Measurements from ENCODE around the gene MRPS5. TPM values are rescaled to one million over a fixed set of nuclear protein-coding genes. Genes with fewer than 3 reads are reported as not detected.

MRPS5 gene
- total and polyA plus RNA-seq, 5 donors from 2014 or later, result 31.2 to 46.4 (median 41.5) TPM

DNA sequence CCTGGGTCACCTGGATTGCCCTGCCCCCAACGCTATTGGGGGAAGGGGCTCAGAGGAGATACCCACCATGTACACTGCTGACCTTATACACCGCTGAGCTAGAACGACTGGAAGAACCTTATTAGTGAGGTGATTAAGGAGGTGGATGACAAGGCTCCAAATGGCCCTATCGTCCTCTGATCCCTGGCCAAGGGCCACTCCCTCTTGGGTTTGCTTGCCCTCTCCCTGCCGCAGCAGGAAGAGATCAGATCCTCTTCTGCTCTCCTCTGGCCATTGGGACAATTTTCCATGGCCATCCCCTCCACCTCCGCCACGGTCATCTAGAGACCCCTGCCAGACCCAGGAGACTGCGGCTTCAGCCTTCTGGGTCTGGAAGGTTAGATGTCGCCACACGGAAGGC lies 36.8 kb upstream of the MRPS5 start:
- H3K9me3 Mint-ChIP-seq, result peaks cover 0 to 25% (median 3%) of the 10 kb centered on the region in 7 donors
- peaks cover 0 to 28% (median 5%) of the 10 kb centered on the region in 4 donors for H3K4me1 Mint-ChIP-seq
- H3K9me3 ChIP-seq (ENCODE audit: control insufficient read depth in 2 of 2, low read length in 2 of 2), result peaks cover 8 to 19% of the 10 kb centered on the region in 2 experiments
- H3K36me3 ChIP-seq (ENCODE audit: control insufficient read depth, insufficient read depth, low read length), result peaks cover 27% of the 10 kb centered on the region
- H3K27me3 ChIP-seq (ENCODE audit: control insufficient read depth, insufficient read depth, low read length), result no peaks in the 10 kb centered on the region
- no peak overlapping the region for H3K27ac ChIP-seq (ENCODE audit: insufficient read depth, low read length, poor library complexity, severe bottlenecking)
- peaks cover 4% of the 10 kb centered on the region for H3K27me3 Mint-ChIP-seq
- peak overlapping the region; percentile 83 to 87 (median 86) for H3K4me3 Mint-ChIP-seq
- peaks cover 34% of the 10 kb centered on the region for H3K36me3 Mint-ChIP-seq
- DNase-seq (no peak), ATAC-seq (ENCODE audit: low read depth in 2 of 2) (no peak)
- peak overlapping the region in 1 of 3 donors; percentile 17 for H3K27ac Mint-ChIP-seq
- peaks cover 14% of the 10 kb centered on the region for H3K4me1 ChIP-seq (ENCODE audit: control insufficient read depth, insufficient read depth, low read length, poor library complexity, severe bottlenecking)
- peak overlapping the region; percentile 37 for H3K4me3 ChIP-seq (ENCODE audit: low read depth, low read length)

DNA sequence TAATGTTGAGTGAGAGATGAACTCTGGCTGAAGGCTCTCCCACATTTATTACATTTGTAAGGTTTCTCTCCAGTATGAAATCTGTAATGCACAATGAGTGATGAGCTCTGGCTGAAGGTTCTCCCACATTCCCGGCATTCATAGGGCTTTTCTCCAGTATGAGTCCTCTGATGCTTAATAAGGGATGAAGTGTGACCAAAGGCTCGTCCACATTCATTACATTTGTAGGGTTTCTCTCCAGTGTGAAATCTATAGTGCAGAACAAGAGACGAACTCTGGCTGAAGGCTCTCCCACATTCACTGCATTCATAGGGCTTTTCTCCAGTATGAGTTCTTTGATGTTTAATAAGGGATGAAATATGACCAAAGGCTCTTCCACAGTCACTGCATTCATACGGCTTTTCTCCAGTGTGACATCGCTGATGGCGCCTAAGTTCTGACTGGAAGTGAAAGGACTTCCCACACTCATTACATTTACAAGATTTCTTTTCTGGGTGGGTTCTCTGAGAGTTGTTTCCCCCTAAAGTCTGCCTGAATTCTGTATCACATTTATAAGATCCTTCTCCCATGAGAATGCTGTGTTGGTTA lies 27.9 kb upstream of the MRPS5 start:
- Mint-ChIP-seq H3K4me1 (no peaks in the 10 kb centered on the region), H3K27ac (no peak overlapping the region), H3K9me3 (peaks cover 5 to 80% (median 38%) of the 10 kb centered on the region in 7 donors), H3K4me3 (no peak overlapping the region), H3K27me3 (no peaks in the 10 kb centered on the region), H3K36me3 (peaks cover 64% of the 10 kb centered on the region)
- no peak for ATAC-seq (ENCODE audit: low read depth in 2 of 2)
- Histone ChIP-seq H3K4me3 (ENCODE audit: low read depth, low read length) (no peak overlapping the region), H3K27ac (ENCODE audit: insufficient read depth, low read length, poor library complexity, severe bottlenecking) (no peak overlapping the region), H3K36me3 (ENCODE audit: control insufficient read depth, insufficient read depth, low read length) (peaks cover 46% of the 10 kb centered on the region), H3K27me3 (ENCODE audit: control insufficient read depth, insufficient read depth, low read length) (no peaks in the 10 kb centered on the region), H3K4me1 (ENCODE audit: control insufficient read depth, insufficient read depth, low read length, poor library complexity, severe bottlenecking) (no peaks in the 10 kb centered on the region), H3K9me3 (ENCODE audit: control insufficient read depth in 2 of 2, low read length in 2 of 2) (peaks cover 79 to 99% of the 10 kb centered on the region in 2 experiments)
- no peak for DNase-seq

DNA sequence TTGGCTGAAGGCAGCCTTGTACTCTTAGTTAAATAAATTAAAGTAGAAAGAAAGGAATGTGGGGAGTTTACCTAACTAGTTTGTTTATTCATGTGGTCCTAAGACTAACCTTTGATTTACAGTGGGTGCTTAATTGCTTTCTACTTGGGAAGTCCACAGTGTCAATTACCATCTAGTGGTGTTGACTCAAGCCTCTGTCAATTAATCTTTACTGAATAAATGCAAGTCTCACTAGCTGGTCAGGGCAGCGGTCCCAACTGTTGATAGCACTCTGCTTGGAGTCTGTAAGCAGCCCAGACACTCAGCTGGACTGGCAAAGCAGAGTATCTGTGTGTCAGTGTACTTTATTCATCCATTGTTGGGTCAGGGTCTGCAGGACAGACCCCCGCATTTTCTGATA lies 22.2 kb upstream of the MRPS5 start:
- H3K9me3 ChIP-seq (ENCODE audit: control insufficient read depth in 2 of 2, low read length in 2 of 2), result peaks cover 69 to 95% of the 10 kb centered on the region in 2 experiments
- ATAC-seq (ENCODE audit: low read depth in 2 of 2) (no peak), DNase-seq (no peak)
- no peaks in the 10 kb centered on the region for H3K36me3 ChIP-seq (ENCODE audit: control insufficient read depth, insufficient read depth, low read length)
- H3K27me3 ChIP-seq (ENCODE audit: control insufficient read depth, insufficient read depth, low read length), result no peaks in the 10 kb centered on the region
- no peak overlapping the region for H3K4me3 Mint-ChIP-seq
- no peak overlapping the region for H3K27ac ChIP-seq (ENCODE audit: insufficient read depth, low read length, poor library complexity, severe bottlenecking)
- peaks cover 5 to 77% (median 36%) of the 10 kb centered on the region in 7 donors for H3K9me3 Mint-ChIP-seq
- no peaks in the 10 kb centered on the region for H3K4me1 ChIP-seq (ENCODE audit: control insufficient read depth, insufficient read depth, low read length, poor library complexity, severe bottlenecking)
- peaks cover 28% of the 10 kb centered on the region for H3K36me3 Mint-ChIP-seq
- no peak overlapping the region for H3K4me3 ChIP-seq (ENCODE audit: low read depth, low read length)
- no peaks in the 10 kb centered on the region for H3K4me1 Mint-ChIP-seq
- H3K27me3 Mint-ChIP-seq, result no peaks in the 10 kb centered on the region
- no peak overlapping the region for H3K27ac Mint-ChIP-seq

DNA sequence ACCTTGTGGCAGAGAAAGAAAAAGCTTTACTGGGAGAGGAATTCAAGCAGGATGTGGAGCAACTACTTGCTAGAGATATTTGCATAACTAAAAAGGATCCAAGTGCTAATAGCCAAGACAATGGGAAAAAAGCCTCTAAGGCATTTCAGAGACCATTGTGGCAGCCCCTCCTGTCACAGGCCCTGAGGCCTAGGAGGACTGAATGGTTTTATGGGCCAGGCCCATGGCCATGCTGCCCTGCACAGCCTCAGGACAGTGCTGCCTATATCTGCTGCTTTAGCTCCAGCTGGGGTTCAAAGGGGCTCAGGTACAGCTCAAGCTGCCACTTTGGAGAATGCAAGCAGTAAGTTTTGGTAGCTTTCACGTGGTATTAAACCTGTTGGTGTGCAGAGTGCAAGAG lies 17.1 kb upstream of the MRPS5 start:
- peaks cover 8 to 54% (median 26%) of the 10 kb centered on the region in 7 donors for H3K9me3 Mint-ChIP-seq
- H3K4me3 ChIP-seq (ENCODE audit: low read depth, low read length), result no peak overlapping the region
- H3K27me3 ChIP-seq (ENCODE audit: control insufficient read depth, insufficient read depth, low read length), result no peaks in the 10 kb centered on the region
- peaks cover 4% of the 10 kb centered on the region for H3K27me3 Mint-ChIP-seq
- DNase-seq (no peak), ATAC-seq (ENCODE audit: low read depth in 2 of 2) (no peak)
- no peaks in the 10 kb centered on the region for H3K4me1 ChIP-seq (ENCODE audit: control insufficient read depth, insufficient read depth, low read length, poor library complexity, severe bottlenecking)
- no peak overlapping the region for H3K27ac Mint-ChIP-seq
- H3K4me1 Mint-ChIP-seq, result no peaks in the 10 kb centered on the region
- H3K4me3 Mint-ChIP-seq, result no peak overlapping the region
- H3K9me3 ChIP-seq (ENCODE audit: control insufficient read depth in 2 of 2, low read length in 2 of 2), result peaks cover 35 to 53% of the 10 kb centered on the region in 2 experiments
- H3K27ac ChIP-seq (ENCODE audit: insufficient read depth, low read length, poor library complexity, severe bottlenecking), result no peak overlapping the region
- peaks cover 18% of the 10 kb centered on the region for H3K36me3 Mint-ChIP-seq
- H3K36me3 ChIP-seq (ENCODE audit: control insufficient read depth, insufficient read depth, low read length), result no peaks in the 10 kb centered on the region

DNA sequence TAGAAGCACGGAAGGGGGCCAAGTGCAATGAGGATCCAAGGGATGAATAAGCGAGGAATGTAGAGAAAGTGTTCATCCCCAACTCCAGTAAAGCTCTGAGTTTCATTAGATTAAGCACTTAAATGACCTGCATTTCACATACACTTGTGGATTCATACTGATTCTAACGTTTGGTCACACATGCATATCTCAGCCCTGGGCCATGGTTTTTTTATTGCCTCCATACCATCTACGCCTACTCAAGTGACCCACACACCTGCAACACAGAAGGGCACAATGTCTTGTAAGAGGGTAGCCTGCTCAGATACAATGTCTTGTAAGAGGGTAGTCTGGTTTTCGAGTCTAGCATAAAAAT lies 566 bp upstream of the MRPS5 start:
- Histone ChIP-seq H3K27ac (ENCODE audit: insufficient read depth, low read length, poor library complexity, severe bottlenecking) (peak overlapping the region; percentile 76), H3K9me3 (ENCODE audit: control insufficient read depth in 2 of 2, low read length in 2 of 2) (no peaks in the 10 kb centered on the region), H3K27me3 (ENCODE audit: control insufficient read depth, insufficient read depth, low read length) (no peaks in the 10 kb centered on the region), H3K36me3 (ENCODE audit: control insufficient read depth, insufficient read depth, low read length) (peaks cover 8% of the 10 kb centered on the region), H3K4me3 (ENCODE audit: low read depth, low read length) (peak overlapping the region; percentile 86), H3K4me1 (ENCODE audit: control insufficient read depth, insufficient read depth, low read length, poor library complexity, severe bottlenecking) (peaks cover 31% of the 10 kb centered on the region)
- Mint-ChIP-seq H3K9me3 (peaks cover 0 to 1% (median 0%) of the 10 kb centered on the region in 7 donors), H3K4me3 (peak overlapping the region; percentile 94 to 100 (median 96)), H3K27ac (peak overlapping the region; percentile 33 to 89 (median 82)), H3K27me3 (peaks cover under 1% of the 10 kb centered on the region), H3K36me3 (peaks cover 2% of the 10 kb centered on the region), H3K4me1 (peaks cover 30 to 49% (median 38%) of the 10 kb centered on the region in 4 donors)
- ATAC-seq (ENCODE audit: low read depth in 2 of 2) (no peak), DNase-seq (no peak)

DNA sequence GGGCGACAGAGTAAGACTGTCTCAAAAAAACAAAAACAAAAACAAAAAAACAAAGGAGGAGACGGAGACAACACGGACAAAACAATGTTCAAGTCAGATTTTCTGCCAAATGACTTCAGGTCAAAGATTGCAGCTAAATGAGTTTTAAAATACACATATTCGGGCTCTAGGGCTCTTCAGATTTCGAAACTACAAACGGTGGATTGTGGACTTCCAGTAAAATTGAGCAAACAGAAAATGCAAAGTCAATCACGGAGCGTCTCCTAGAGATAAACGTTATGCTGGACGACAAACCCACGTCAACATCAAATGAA lies 558 bp downstream of the MRPS5 start:
- H3K4me3 Mint-ChIP-seq, result peak overlapping the region; percentile 96 to 100 (median 98)
- peaks cover 3% of the 10 kb centered on the region for H3K36me3 Mint-ChIP-seq
- H3K4me1 Mint-ChIP-seq, result peaks cover 32 to 50% (median 38%) of the 10 kb centered on the region in 4 donors
- Histone ChIP-seq H3K27me3 (ENCODE audit: control insufficient read depth, insufficient read depth, low read length) (no peaks in the 10 kb centered on the region), H3K9me3 (ENCODE audit: control insufficient read depth in 2 of 2, low read length in 2 of 2) (no peaks in the 10 kb centered on the region), H3K4me1 (ENCODE audit: control insufficient read depth, insufficient read depth, low read length, poor library complexity, severe bottlenecking) (peaks cover 31% of the 10 kb centered on the region), H3K27ac (ENCODE audit: insufficient read depth, low read length, poor library complexity, severe bottlenecking) (peak overlapping the region; percentile 76), H3K4me3 (ENCODE audit: low read depth, low read length) (peak overlapping the region; percentile 97), H3K36me3 (ENCODE audit: control insufficient read depth, insufficient read depth, low read length) (peaks cover 12% of the 10 kb centered on the region)
- no peaks in the 10 kb centered on the region for H3K27me3 Mint-ChIP-seq
- ATAC-seq (ENCODE audit: low read depth in 2 of 2) (no peak), DNase-seq (peak in 1 of 3 donors; percentile 5)
- H3K27ac Mint-ChIP-seq, result peak overlapping the region; percentile 93 to 96 (median 95)
- no peaks in the 10 kb centered on the region for H3K9me3 Mint-ChIP-seq

DNA sequence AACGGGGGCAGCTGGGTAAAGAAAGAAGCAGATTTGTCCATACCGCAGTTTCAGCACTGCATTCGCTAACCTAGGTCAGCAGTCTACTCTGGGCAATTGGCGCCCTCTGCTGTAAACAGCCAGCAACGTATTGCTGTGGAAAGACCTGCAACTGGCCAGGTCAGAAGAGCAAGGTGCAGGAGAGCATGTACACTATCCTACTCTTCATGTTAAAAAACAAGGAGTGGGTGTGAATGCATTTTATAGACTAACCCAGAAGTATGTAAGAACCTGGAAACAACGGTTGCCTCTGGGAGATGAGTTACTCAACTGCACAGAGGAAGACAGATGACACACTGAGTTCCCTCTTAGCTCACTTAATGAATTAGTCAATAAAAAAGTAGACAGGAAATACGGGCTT lies 6.2 kb downstream of the MRPS5 start:
- Mint-ChIP-seq H3K36me3 (peaks cover 6% of the 10 kb centered on the region), H3K4me1 (peaks cover 36 to 45% (median 40%) of the 10 kb centered on the region in 4 donors), H3K27me3 (no peaks in the 10 kb centered on the region), H3K9me3 (no peaks in the 10 kb centered on the region), H3K4me3 (peak overlapping the region in 2 of 4 donors; percentile 44 to 74), H3K27ac (peak overlapping the region in 1 of 3 donors; percentile 67)
- Histone ChIP-seq H3K4me3 (ENCODE audit: low read depth, low read length) (peak overlapping the region; percentile 22), H3K27me3 (ENCODE audit: control insufficient read depth, insufficient read depth, low read length) (no peaks in the 10 kb centered on the region), H3K4me1 (ENCODE audit: control insufficient read depth, insufficient read depth, low read length, poor library complexity, severe bottlenecking) (peaks cover 27% of the 10 kb centered on the region), H3K27ac (ENCODE audit: insufficient read depth, low read length, poor library complexity, severe bottlenecking) (no peak overlapping the region), H3K9me3 (ENCODE audit: control insufficient read depth in 2 of 2, low read length in 2 of 2) (no peaks in the 10 kb centered on the region), H3K36me3 (ENCODE audit: control insufficient read depth, insufficient read depth, low read length) (peaks cover 52% of the 10 kb centered on the region)
- ATAC-seq (ENCODE audit: low read depth in 2 of 2) (peak; percentile 96 to 97), DNase-seq (peak; percentile 61 to 85 (median 76))

DNA sequence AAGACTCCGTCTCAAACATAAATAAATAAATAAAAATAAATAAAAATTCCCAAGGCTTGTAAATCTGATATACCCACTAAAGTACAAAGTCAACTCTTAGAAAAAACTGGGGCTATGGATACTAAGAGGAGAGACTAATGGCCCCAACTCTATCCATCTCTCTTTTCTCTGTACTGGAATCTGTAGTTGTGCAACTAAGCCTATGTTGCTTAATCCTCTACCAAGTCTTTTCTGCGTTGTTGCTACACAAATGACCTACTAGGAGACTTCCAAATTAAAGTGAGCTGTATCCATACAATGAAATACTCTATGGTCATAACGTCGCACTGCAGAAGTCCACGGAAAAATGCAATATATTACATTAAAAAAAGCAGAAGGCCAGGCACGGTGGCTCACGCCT lies 8.1 kb downstream of the MRPS5 start:
- Mint-ChIP-seq H3K9me3 (no peaks in the 10 kb centered on the region), H3K36me3 (peaks cover 19% of the 10 kb centered on the region), H3K4me3 (no peak overlapping the region), H3K27ac (peak overlapping the region in 1 of 3 donors; percentile 26), H3K4me1 (peaks cover 20 to 26% (median 25%) of the 10 kb centered on the region in 4 donors), H3K27me3 (no peaks in the 10 kb centered on the region)
- no peak for ATAC-seq (ENCODE audit: low read depth in 2 of 2)
- Histone ChIP-seq H3K4me3 (ENCODE audit: low read depth, low read length) (no peak overlapping the region), H3K9me3 (ENCODE audit: control insufficient read depth in 2 of 2, low read length in 2 of 2) (no peaks in the 10 kb centered on the region), H3K27ac (ENCODE audit: insufficient read depth, low read length, poor library complexity, severe bottlenecking) (no peak overlapping the region), H3K36me3 (ENCODE audit: control insufficient read depth, insufficient read depth, low read length) (peaks cover 70% of the 10 kb centered on the region), H3K27me3 (ENCODE audit: control insufficient read depth, insufficient read depth, low read length) (no peaks in the 10 kb centered on the region), H3K4me1 (ENCODE audit: control insufficient read depth, insufficient read depth, low read length, poor library complexity, severe bottlenecking) (peaks cover 10% of the 10 kb centered on the region)
- no peak for DNase-seq

All from CD4-positive, CD25-positive, alpha-beta regulatory T cell (primary cell).